Natural killer cell treated with Interleukin-12 subunit alpha and Interleukin-12 subunit beta and Interleukin-15 and Interleukin-18, amount 100 ng/mL, for 72 hours (primary cell): Measurements from ENCODE around the gene TTLL13. TPM values are rescaled to one million over a fixed set of nuclear protein-coding genes. Genes with fewer than 3 reads are reported as not detected.

ENCODE experiments used
- ATAC-seq, 2 donors: fragments of 150-1000 bp; cut with Tn5 transposase in 1 of 2; sonication (Bioruptor Pico), chemical (Tn5 transposase) in 1 of 2; 2 replicates each; pipeline ENCODE4 v1.10.0; 2021
- DNase-seq: peaks from one replicate; pipeline ENCODE4 v3.0.0; 2022; ENCODE audit warnings: low spot score
- H3K27ac Mint-ChIP-seq, 2 donors: 1 replicate in 1 of 2; 2 replicates in 1 of 2; pipeline ENCODE4 v1.8.0; 2022; ENCODE audit warnings: mixed read lengths in 2 of 2, mild to moderate bottlenecking in 1 of 2, moderate library complexity in 1 of 2
- H3K27me3 Mint-ChIP-seq, 2 donors: 1 replicate in 1 of 2; 2 replicates in 1 of 2; pipeline ENCODE4 v1.8.0; 2022; ENCODE audit warnings: mixed read lengths in 2 of 2
- H3K36me3 Mint-ChIP-seq: one replicate; pipeline ENCODE4 v1.8.0; 2022; ENCODE audit warnings: mixed read lengths
- H3K4me1 Mint-ChIP-seq, 2 donors: 1 replicate in 1 of 2; 2 replicates in 1 of 2; pipeline ENCODE4 v1.8.0; 2022; ENCODE audit warnings: low read depth in 2 of 2, mixed read lengths in 2 of 2, mild to moderate bottlenecking in 1 of 2
- H3K4me3 Mint-ChIP-seq: one replicate; pipeline ENCODE4 v1.8.0; 2022; ENCODE audit warnings: mixed read lengths
- H3K9me3 Mint-ChIP-seq: 2 replicates; pipeline ENCODE4 v1.8.0; 2022; ENCODE audit warnings: mixed read lengths
- total RNA-seq, 2 donors: library from RNA; stranded (reverse); gene quantifications; one replicate each; pipeline ENCODE4 v1.2.3, GENCODE V29; 2022

TTLL13 gene
- total RNA-seq, 2 donors from 2014 or later, result 0.36 TPM; not detected in 1

DNA sequence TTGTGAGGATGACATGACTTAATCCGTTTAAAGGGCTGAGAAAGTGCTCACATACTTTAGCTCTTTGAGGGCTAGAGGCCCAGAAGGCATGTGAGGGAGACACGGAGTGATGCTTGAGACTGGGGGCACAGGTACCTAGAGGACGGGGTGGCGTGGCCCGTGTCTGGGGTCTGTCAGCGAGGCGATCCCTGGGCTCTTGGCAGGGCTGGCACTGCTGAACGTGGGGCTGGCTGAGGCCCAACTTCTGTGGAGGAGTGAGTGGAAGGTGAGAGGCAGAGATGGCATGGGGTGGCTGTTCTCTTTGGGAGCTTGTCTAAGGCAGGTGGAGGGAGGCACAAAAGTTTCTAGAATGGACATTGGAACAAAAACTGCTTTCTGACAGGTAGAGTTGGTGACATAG, 38.8 kb upstream of the TTLL13 start:
- peaks cover 7% of the 10 kb centered on the region for H3K36me3 Mint-ChIP-seq
- H3K27ac Mint-ChIP-seq, result no peak overlapping the region
- DNase-seq (no peak), ATAC-seq (no peak)
- H3K9me3 Mint-ChIP-seq, result no peaks in the 10 kb centered on the region
- H3K4me3 Mint-ChIP-seq, result no peak overlapping the region
- no peaks in the 10 kb centered on the region for H3K27me3 Mint-ChIP-seq
- H3K4me1 Mint-ChIP-seq, result peaks cover 18 to 20% of the 10 kb centered on the region in 2 donors

DNA sequence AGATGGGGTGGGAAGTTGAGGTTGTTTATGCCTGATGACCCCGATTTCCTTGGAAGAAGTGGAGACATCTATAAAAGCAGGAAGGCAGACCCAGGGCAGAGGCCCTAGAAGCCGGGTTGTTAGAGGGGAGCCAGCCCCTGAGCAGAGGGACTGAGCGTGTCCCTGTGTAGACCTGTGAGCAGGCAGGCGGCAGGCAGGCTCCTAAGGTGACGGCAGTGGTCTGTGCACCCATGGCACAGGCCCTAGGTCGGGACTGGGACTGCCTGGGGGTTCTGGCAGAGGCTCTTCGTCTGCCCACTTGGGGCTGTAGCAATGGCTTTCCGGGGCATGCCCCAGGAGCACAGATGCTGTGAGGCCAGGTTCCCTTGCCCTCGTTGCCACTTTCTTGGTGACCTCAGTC, 38.3 kb upstream of the TTLL13 start:
- ATAC-seq (no peak), DNase-seq (no peak)
- H3K27me3 Mint-ChIP-seq, result no peaks in the 10 kb centered on the region
- H3K27ac Mint-ChIP-seq, result no peak overlapping the region
- peaks cover 7% of the 10 kb centered on the region for H3K36me3 Mint-ChIP-seq
- H3K9me3 Mint-ChIP-seq, result no peaks in the 10 kb centered on the region
- no peak overlapping the region for H3K4me3 Mint-ChIP-seq
- peaks cover 18 to 20% of the 10 kb centered on the region in 2 donors for H3K4me1 Mint-ChIP-seq

DNA sequence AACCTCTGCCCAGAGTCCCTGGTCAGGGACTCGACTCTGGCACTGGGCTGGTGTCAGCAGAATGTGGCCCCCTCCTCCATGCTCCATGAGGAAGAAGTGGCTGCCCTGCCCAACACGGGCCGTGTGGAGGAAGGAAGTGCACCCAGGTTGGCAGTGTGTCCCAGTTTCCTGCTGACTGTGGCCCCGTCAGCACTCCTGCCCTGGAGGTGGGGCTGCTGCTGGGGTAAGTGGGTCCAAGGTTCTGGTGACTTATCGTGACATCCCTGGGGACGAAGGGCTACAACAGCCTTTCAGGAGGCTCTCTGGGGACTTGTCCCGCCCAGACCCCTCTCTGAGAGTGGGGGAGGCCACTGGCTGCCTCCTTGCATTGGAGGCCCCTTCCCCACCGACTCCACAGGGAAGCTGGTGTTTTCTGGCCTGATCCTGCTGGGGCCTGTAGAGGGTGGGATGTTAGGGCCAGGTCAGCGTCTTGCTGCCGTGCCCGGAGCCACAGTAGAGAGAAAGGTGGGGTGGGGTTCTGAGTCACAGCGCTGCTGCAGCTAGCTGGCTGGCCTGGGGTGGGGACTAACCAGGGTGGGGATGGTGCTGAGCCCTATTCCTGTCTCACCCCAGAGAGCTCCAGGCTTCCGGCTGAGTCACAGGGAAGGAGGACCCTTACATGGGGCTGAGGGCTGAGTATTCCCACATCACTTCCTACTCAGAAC, 37.8 kb upstream of the TTLL13 start:
- Mint-ChIP-seq H3K27ac (no peak overlapping the region), H3K4me3 (no peak overlapping the region), H3K36me3 (peaks cover 7% of the 10 kb centered on the region), H3K27me3 (no peaks in the 10 kb centered on the region), H3K9me3 (no peaks in the 10 kb centered on the region), H3K4me1 (peaks cover 16 to 17% of the 10 kb centered on the region in 2 donors)
- no peak for DNase-seq
- ATAC-seq, result peak in 1 of 2 donors; percentile 25

DNA sequence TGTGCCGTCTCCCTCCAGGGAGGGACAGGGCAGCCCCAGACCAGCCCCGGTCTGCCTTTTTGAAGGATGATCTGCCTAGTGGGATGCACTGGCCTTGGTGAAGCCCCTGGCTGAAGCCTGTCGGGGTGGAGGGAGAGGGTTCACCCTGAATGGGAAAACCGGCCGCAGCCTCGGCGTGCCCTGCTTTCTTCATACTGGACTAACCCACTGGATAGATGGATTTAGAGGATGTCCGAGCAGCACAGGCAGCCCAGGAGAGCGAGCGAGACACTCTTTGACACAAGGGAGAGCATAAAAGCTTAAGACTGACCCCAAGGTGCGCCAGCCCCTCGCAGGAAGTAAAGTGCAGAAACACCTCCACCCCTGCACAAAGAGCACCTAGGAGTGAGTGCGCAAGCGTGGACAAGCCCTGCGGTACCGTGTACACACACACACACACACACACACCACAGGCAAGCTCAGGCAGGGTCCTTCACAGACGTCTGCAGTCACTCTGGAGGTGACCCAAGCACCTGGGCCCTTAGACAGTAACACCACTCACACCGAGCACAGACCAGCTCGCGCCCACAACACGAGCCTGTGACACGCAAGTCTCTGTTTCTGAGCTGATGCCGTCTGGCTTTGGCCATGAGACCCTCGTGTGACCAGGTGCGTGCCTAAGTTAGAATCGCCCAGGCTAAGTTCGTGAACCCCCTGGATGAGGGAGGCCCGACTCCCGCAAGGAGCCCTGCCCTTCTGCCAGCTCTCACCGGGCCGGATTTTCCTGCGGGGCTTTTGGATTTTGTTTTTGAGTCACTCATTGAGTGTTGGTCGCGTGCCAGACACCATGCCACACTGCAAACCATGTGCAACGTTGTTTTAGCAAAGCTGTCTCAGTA, 36.9 kb upstream of the TTLL13 start:
- H3K4me3 Mint-ChIP-seq, result no peak overlapping the region

DNA sequence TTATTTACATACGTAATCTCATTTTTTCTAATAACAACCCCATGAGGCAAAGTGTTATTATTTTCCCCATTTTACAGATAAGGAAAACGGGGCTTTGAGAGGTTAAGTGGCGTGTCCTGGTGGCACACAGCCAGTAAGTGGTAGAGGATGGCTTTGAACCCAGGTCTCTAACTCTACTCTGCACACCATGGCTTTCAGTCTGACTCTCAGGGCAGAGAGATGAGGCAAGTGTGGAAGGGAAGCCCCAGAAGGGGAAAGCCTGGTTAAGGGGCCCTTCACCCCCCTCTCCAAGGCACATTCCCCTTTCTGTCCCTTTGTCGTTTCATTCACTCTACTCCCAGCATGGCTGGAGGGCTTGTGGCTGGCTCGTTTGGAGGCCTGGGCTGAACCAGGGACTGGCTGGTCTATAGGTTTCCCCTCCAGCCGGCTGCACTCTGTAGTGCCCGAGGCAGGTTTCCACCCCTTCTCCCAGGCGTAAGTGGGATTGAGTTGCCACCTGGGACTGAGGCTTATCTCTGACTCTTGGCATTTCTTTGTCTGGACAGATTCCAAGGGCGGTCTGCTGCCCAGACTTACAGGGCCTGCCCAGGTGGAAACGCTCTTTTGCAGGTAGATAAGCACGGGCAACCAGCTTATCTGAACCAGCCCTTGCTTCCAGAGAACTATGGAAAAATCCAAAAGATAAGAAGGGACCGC, 36.1 kb upstream of the TTLL13 start:
- H3K36me3 Mint-ChIP-seq, result peaks cover 7% of the 10 kb centered on the region
- H3K27ac Mint-ChIP-seq, result no peak overlapping the region
- H3K4me3 Mint-ChIP-seq, result no peak overlapping the region
- ATAC-seq, result peak; percentile 21 to 44
- H3K4me1 Mint-ChIP-seq, result peaks cover 16% of the 10 kb centered on the region in 2 donors
- H3K27me3 Mint-ChIP-seq, result no peaks in the 10 kb centered on the region
- H3K9me3 Mint-ChIP-seq, result no peaks in the 10 kb centered on the region
- DNase-seq, result no peak

More for the DNA sequence above, 36.9 kb upstream of the TTLL13 start:
- ATAC-seq (no peak), DNase-seq (no peak)
- Mint-ChIP-seq H3K36me3 (peaks cover 7% of the 10 kb centered on the region), H3K4me1 (peaks cover 16% of the 10 kb centered on the region in 2 donors), H3K9me3 (no peaks in the 10 kb centered on the region), H3K27ac (no peak overlapping the region), H3K27me3 (no peaks in the 10 kb centered on the region)

DNA sequence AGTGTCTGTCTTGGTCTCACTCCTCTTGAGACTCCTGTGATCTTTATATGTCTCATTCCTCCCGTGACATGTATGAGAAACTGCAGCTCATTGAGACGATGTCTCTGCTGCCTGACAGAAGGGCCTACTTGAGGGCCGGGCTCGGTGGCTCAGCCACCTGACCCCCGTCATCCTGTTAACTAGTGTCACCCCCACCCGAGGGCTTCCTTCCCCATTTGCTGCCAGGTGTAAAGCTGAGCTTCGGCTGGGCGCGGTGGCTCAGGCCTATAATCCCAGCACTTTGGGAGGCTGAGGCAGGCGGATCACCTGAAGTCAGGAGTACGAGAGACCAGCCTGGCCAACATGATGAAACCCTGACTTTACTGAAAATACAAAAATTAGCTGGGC, 35.5 kb upstream of the TTLL13 start:
- H3K9me3 Mint-ChIP-seq, result no peaks in the 10 kb centered on the region
- peaks cover 16% of the 10 kb centered on the region in 2 donors for H3K4me1 Mint-ChIP-seq
- ATAC-seq (no peak), DNase-seq (no peak)
- no peaks in the 10 kb centered on the region for H3K27me3 Mint-ChIP-seq
- H3K4me3 Mint-ChIP-seq, result no peak overlapping the region
- H3K27ac Mint-ChIP-seq, result no peak overlapping the region
- H3K36me3 Mint-ChIP-seq, result peaks cover 7% of the 10 kb centered on the region

DNA sequence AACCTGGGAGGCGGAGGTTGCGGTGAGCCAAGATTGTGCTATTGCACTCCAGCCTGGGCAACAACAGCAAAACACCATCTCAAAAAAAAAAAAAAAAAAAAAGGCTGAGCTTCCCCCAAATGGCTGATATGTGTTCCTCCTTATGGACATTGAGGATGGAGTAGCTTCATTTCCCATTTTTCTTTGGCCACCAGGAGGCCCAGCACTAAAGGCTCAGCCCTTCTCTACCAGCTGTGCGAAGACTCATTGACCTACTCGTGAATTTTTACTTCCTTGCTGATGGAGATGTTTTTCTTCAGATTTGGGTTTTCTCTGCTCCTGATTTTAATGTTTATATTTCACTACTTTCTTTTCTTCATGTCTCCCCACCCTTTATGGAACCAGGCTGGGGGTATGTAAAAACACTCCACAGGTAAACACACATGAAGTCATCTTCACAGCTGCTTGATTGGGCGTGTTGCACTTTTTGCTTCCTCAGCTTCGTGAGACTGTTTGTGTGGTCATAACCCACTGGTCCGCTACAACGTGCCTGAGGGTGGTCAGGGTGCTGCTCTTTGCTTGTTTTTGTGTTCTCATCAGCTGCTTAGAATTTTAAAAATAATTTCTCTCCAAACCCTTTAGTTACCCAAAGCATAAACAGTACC, 34.7 kb upstream of the TTLL13 start:
- Mint-ChIP-seq H3K36me3 (peaks cover 6% of the 10 kb centered on the region), H3K9me3 (no peaks in the 10 kb centered on the region), H3K27me3 (no peaks in the 10 kb centered on the region), H3K4me1 (peaks cover 12% of the 10 kb centered on the region in 2 donors), H3K27ac (peak overlapping the region in 1 of 2 donors; percentile 45), H3K4me3 (no peak overlapping the region)
- ATAC-seq (no peak), DNase-seq (no peak)

DNA sequence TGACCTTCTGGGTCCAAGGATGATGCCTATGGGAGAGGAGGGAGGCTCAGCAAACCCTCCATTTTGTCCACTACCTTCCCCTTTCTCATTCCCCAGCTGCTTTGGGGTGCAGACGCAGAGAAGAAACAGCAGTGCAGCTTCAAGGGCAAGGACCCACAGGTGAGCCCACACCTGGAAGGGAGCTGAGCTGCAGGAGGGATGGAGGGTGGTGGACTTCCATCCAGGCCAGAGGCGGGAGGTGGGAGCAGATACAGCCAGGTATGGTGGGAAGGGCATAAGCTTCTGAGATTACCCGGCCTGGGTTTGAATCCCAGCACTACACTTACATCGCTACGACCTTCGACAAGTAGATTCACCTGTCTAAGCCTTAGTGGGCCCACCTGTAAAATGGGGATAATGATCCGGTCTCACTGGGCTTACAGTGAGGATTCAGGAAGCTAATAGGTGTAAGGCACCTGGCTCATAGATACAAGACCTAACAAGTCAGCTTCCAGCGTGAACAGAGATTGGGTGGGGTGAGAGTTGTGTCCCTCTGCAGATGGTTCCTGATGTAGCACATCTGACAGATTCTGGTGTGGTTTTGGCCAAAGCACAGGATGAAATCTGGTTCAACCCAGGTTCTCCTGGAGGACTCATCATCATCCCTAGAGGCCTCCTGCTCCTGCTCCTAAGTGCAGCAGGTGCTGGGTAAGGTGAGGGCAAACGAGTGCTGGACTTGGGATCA, 31.5 kb upstream of the TTLL13 start:
- Mint-ChIP-seq H3K4me1 (peaks cover 0 to 7% of the 10 kb centered on the region in 2 donors), H3K36me3 (no peaks in the 10 kb centered on the region), H3K27me3 (no peaks in the 10 kb centered on the region), H3K4me3 (no peak overlapping the region), H3K27ac (no peak overlapping the region), H3K9me3 (no peaks in the 10 kb centered on the region)
- DNase-seq (no peak), ATAC-seq (no peak)

DNA sequence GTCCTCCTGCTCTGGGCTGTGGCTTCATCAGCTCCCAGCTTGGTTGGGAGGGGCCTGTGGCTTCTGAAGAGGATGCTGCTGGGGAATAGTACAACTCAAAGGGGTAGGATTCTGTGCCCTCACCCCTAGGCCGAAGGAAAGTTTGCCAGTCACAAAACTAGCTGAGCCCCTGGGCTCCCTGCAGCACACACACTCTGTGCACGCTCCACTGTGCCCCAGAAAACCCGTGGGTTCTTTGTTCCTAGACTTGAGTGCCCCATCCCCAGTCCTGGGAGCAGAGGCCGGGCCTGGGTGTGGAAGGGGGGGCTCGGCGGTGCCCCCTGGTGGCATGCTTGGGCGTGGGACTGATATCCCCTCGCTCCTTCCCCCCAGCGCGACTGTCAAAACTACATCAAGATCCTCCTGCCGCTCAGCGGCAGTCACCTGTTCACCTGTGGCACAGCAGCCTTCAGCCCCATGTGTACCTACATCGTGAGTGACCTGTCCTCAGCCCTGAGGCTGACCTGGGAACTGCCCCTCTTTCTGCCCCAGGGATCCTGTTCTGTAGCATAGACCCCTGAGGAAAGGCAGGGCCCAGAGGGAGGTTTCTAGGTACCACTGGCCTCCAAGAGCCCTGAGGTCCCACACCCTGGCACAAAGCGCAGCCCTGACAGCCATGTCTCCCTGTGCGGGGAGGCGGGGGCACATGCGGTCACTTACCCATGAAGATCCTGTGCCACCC, 29.8 kb upstream of the TTLL13 start:
- H3K27ac Mint-ChIP-seq, result no peak overlapping the region
- peaks cover 0 to 7% of the 10 kb centered on the region in 2 donors for H3K4me1 Mint-ChIP-seq
- H3K4me3 Mint-ChIP-seq, result no peak overlapping the region
- no peaks in the 10 kb centered on the region for H3K9me3 Mint-ChIP-seq
- ATAC-seq, result peak; percentile 69 to 81
- H3K36me3 Mint-ChIP-seq, result no peaks in the 10 kb centered on the region
- H3K27me3 Mint-ChIP-seq, result no peaks in the 10 kb centered on the region
- DNase-seq, result no peak

DNA sequence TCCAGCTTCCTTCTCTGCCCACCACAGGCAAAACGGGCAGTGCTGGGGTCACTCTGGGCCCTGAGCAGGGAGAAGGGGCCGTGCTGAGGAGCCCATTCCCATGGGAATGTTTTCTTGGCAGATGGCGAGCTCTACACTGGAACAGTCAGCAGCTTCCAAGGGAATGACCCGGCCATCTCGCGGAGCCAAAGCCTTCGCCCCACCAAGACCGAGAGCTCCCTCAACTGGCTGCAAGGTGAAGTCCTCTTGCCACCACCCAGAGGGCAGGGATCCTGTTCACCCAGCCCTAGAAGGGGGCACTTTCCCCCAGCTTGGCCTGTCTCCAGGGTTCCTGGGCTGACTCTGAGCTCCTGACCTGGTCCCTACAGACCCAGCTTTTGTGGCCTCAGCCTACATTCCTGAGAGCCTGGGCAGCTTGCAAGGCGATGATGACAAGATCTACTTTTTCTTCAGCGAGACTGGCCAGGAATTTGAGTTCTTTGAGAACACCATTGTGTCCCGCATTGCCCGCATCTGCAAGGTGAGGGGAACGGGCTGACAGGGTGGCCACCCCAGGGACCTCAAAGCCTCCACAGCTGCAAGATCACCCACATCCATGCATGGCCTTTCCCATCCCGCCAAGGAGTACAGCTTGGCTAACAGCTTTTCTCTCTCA, 28.0 kb upstream of the TTLL13 start:
- DNase-seq (no peak), ATAC-seq (no peak)
- no peaks in the 10 kb centered on the region for H3K9me3 Mint-ChIP-seq
- H3K36me3 Mint-ChIP-seq, result no peaks in the 10 kb centered on the region
- no peak overlapping the region for H3K27ac Mint-ChIP-seq
- H3K27me3 Mint-ChIP-seq, result no peaks in the 10 kb centered on the region
- H3K4me1 Mint-ChIP-seq, result no peaks in the 10 kb centered on the region
- H3K4me3 Mint-ChIP-seq, result no peak overlapping the region

DNA sequence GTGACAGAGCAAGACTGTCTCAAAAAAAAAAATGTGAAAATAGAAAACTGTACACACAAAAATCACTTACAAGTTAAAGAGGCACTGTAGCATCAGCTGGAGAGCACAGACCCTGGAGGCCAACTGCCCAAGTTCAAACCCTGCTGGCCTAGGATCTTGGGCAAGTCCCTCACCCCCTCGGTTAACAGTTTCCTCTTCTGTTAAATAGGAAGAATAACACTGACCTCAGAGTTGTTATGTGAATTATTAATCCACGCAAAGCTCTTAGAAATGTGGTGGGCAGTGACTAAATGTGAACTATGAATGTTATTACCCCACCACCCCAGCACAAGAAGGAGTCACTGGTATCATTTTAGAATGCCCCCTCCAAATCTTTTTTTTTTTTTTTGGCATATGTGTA, 26.8 kb upstream of the TTLL13 start:
- Mint-ChIP-seq H3K4me1 (no peaks in the 10 kb centered on the region), H3K4me3 (no peak overlapping the region), H3K36me3 (no peaks in the 10 kb centered on the region), H3K27me3 (no peaks in the 10 kb centered on the region), H3K27ac (no peak overlapping the region), H3K9me3 (no peaks in the 10 kb centered on the region)
- DNase-seq, result no peak
- no peak for ATAC-seq

DNA sequence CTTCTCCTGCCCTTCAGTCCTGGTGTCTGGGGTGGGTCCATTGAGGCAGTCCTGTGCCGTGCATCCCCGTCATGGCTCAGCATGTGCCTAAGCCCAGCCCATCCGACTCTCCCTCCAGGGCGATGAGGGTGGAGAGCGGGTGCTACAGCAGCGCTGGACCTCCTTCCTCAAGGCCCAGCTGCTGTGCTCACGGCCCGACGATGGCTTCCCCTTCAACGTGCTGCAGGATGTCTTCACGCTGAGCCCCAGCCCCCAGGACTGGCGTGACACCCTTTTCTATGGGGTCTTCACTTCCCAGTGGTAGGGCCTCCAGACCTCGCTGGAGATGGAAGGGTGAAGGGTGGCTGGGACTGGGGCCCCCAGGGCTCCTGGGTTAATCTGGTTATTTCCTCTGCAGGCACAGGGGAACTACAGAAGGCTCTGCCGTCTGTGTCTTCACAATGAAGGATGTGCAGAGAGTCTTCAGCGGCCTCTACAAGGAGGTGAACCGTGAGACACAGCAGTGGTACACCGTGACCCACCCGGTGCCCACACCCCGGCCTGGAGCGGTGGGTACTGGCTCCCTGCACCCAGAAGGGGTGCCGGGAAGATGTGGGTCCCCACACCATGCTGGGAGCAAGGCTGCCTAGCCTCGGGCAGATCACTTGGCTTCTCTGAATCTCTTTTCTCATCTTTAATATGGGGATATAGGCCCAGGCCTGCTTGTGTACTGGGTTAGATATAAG, 25.8 kb upstream of the TTLL13 start:
- ATAC-seq, result no peak
- Mint-ChIP-seq H3K36me3 (no peaks in the 10 kb centered on the region), H3K9me3 (no peaks in the 10 kb centered on the region), H3K4me1 (no peaks in the 10 kb centered on the region), H3K27me3 (no peaks in the 10 kb centered on the region), H3K4me3 (no peak overlapping the region), H3K27ac (no peak overlapping the region)
- DNase-seq, result no peak
